ENCODE data around the gene NCKAP5.

GRCh38 chr2:132798341-132798740 is 769.9 kb downstream of the NCKAP5 start:
- TF ChIP-seq POLR2A (IDR thresholded peaks at IDR 0.05) = no peak
- TF ChIP-seq, protein P1, sequence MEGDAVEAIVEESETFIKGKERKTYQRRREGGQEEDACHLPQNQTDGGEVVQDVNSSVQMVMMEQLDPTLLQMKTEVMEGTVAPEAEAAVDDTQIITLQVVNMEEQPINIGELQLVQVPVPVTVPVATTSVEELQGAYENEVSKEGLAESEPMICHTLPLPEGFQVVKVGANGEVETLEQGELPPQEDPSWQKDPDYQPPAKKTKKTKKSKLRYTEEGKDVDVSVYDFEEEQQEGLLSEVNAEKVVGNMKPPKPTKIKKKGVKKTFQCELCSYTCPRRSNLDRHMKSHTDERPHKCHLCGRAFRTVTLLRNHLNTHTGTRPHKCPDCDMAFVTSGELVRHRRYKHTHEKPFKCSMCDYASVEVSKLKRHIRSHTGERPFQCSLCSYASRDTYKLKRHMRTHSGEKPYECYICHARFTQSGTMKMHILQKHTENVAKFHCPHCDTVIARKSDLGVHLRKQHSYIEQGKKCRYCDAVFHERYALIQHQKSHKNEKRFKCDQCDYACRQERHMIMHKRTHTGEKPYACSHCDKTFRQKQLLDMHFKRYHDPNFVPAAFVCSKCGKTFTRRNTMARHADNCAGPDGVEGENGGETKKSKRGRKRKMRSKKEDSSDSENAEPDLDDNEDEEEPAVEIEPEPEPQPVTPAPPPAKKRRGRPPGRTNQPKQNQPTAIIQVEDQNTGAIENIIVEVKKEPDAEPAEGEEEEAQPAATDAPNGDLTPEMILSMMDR (IDR thresholded peaks at IDR 0.05) = no peak
